ENCODE results near the gene GNA12.

The GNA12 gene

DNA sequence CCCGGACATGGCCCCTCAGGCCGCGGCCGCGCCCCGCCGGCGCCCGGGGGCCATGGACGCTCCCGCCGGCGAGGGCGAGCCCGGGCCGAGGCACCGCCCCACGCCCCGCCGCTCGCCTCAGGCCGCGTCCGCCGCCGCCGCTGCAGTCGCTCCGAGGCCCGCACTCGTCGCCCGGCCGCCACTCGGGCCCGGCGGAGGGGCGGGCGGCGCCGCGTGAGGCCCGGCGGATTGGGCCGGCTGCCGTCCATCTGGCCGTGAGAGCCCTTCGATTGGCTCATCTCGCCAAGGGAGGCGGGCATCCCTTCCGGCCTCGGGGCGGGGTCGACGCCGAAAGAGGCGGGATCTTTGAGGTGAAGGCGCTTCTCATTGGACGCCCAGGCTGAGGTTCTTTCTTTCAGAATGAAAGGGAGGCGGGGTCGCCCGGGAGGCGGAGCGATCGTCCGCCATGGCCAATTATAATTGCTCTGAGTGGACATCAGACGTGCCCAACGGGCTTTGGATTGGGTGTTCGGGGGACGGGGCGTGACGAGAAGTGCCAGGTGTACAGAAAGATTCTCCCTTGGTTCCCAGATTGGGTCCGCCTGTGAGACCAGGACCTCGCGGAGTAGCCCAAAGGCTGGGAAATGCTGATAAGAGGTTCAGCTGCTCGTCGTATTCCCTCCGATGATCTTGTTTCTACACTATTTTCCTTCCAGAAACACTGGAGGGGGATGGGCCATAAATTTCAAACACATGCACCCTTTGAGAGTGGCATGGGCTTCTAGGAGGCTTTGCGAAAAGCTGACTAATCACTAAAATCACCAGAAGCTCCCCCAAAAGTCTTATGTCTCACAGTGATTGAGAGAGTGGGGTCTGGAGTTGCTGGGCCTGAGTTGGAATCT is at the start of gene GNA12:
TSS of gene GNA12 (minus strand) at position 156 of the 881 bp plus-strand sequence. CDS start at position 9, 147 bp downstream.
- peak; percentile 99 for DNase-seq

- DNase-seq, result no peak
Observed at GRCh38 chr7:2893411-2893861, 49.3 kb upstream of the GNA12 start.

- no peak for DNase-seq
Observed at GRCh38 chr7:2892549-2892948, 48.4 kb upstream of the GNA12 start.

GRCh38 chr7:2887816-2888215 is 43.7 kb upstream of the GNA12 start:
- DNase-seq, result no peak

DNA sequence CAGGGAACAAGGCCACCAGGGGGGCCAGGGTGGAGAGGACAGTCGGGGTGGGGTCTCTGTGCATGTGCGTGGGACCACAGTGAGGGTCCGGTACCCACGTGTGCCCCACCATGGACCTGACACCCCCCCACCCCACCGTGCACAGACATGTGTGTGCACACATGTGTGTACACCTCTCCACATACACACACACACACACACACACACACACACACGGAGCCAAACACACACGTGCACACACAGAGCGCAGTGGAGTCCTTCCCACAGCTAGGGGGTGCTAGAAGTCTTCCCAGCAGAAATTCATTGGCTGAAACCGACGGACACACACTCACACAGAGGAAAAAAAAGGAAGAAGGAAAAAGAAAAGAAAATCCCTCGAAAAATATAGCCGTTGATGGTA is 42.8 kb upstream of the GNA12 start:
- DNase-seq, result peak; percentile 68

DNA sequence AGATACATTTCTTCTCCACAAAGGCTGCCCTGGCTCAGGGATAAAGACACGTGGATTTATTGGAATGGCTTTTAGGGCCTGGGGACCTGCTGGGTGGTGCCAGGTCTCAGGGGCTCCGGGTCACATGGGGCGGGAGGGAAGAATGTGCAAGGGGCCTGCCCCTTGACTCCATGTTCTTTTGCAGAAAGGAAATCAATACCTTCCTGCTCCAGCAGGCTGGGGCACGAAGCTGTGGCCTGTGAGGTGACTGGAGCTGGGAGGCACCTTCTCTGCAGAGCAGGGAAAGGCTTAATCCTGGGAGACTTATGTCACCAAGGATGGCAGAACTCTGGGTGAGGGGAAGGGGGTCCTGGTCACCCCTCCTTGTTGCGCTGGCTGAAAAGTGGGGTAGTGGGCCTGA is 42.3 kb upstream of the GNA12 start:
- no peak for DNase-seq

DNA sequence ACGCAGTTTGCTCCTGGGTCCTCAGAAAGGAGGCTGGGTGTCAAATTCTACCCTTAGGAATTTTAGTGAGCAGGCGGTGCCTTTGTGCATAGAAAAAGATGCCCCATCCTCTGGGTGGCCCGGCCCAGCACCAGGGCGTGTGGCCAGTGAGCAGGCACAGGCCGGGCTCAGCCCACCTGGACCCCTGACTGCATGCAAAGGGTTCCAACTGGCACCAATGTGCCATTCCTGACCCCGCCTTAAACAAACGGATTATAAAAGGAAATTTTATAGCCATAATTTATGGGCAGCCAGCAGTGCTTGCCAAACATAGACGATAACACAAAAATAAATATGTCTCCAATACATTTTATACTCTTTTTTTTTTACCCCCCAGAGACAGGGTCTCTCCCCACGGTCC is 40.1 kb upstream of the GNA12 start:
- DNase-seq, result no peak

DNA sequence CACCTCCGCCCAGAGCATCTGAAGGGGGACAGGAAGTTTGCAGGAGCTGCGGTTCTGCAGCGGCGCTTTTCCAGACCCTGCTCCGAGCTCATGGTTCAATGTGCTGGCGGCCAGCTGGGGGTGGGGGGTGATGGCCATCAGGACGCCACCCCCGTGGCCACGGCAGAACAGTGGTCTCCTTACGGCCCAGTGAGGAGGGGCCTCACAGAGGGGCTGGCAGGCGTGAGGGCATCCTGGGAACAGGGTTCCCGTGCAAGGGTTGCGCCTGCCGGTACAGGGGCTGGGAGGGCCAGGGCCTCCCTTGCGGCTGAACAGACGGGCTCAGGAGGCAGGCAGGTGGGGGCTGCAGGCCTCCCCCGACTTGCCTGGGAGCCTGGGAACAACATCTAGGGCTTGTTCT is 39.0 kb upstream of the GNA12 start:
- DNase-seq, result no peak

DNA sequence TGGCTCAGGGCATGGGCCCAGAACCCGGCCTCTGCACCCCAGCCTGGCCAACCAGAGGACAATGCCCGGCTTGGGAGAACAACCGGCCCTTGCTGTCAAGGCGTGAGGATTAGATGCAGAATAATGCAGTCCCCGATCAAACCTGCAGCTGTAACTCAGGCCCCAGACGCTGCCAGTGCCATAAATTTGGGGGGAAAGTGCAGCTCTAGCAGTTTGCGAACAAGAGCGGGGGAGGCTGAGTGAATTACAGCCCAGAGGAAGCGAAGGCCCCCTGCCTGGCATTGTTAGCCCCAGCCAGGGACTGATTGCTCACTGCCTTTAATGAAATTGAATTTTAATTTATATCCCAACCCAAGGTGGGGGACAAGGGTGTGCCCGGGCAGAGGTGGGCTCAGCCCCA is 38.0 kb upstream of the GNA12 start:
- DNase-seq, result no peak

DNA sequence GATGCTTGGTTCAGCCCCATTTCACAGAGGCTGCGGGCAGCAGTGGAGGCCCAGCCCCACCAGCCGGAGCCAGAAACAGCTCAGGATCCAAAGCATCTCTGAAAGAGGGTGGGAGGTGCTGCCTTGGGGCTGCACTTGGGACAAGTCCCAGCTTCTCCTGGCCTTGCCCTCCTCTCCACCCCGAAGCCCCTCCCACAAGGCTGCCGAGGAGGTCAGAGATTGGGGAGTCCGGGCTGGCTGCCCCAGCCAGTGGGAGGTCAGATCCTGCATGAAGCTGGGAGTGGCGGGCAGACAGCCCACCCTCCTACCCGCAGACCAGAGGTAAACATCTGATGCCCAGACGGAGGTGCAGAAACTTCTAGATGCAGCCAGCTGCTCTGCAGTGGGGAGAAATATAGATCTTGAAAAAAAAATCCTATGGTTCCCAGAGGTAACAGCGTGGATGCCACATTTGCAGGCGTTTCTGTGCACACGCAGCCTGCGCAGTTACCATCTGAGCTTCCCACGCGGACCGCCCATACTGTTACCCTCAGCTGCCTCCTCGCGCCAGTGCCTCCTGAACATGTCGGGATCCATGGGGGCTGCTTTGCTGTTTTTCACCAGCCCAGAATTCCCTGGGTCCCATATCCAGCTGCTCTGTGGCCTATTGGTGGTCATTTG is 36.9 kb upstream of the GNA12 start:
- no peak for DNase-seq

DNA sequence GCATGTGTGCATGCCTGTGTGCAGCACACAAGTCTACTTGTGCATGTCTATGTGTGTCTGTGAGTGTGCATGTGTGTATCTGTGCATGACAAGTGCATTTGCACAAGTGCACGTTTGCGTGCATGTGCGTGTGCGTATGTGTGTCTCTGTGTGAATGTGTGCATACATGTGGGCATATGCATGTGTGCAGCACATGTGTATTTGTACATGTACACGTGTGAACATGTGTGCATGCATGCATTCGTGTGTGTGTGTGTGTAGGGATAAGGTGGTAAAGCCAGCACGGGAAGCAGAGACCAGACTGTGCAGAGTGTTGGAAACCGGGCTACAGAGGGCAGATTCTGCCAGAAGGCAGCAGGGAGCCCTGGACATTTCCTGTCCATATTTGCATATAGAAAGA is 35.9 kb upstream of the GNA12 start:
- DNase-seq, result no peak

GRCh38 chr7:2879354-2879753 is 35.2 kb upstream of the GNA12 start:
- DNase-seq, result no peak

- no peak for DNase-seq
Observed at GRCh38 chr7:2878306-2878705, 34.2 kb upstream of the GNA12 start.

- DNase-seq, result no peak
Observed at GRCh38 chr7:2876031-2876731, 32.1 kb upstream of the GNA12 start.

DNA sequence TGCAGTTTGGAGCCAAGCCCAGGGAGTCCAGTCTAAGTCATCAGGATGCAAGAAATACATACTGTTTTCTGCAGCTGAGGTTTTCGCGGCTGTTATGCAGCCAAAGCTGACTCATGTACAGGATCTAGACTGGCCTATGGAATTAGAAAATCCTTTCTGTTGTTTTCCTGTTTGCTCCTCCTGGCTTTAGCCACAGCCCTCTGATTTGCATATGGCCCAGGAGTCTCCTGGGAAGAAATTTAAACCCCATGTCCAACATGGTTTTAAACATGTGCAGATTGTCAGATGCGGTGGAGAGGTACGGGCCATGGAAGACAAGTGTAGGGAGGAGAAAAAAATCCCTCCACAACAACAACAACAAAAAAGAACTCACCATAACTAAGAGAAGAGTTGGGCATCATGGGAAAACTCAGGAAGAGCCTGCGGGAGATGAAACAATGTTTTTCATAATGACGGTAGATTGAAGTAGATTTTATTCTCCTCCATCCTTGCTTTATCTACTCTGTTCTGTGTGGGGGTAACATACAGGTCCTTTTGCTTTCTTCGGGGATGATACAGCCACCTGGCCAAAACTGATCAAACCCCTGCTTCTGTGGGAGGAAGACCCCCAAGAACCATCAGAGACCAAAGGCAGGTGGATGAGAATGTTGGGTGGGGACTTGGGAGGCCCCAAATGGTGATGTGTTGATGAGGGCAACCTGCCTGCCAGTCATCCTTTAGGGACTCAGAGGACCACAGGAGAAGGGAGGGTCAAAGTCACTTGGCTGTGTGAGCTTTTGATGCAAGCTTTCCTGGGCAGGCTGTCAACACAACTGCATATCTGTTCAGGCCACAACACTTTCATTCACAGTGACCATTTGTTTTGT is 29.8 kb upstream of the GNA12 start:
- no peak for DNase-seq

DNA sequence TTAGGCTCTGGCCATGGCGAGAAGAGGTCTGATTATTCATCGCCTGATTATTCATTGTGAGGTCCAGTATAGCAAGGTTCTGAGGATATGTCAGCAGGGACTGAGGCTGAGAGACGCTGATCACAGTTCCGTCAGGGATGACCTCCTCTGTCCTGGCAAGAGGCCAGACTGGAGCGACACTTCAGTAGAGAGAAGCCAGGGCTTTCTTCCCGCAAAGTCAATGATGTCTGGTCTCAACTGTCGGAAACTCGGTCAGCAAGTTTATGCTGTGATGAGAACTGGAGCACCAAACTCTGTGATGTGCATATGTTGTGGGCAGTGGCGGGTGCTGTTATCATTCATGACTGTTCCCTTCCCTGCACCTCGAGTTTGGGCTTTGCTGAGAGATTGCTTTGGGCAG is 29.0 kb upstream of the GNA12 start:
- DNase-seq, result no peak

DNA sequence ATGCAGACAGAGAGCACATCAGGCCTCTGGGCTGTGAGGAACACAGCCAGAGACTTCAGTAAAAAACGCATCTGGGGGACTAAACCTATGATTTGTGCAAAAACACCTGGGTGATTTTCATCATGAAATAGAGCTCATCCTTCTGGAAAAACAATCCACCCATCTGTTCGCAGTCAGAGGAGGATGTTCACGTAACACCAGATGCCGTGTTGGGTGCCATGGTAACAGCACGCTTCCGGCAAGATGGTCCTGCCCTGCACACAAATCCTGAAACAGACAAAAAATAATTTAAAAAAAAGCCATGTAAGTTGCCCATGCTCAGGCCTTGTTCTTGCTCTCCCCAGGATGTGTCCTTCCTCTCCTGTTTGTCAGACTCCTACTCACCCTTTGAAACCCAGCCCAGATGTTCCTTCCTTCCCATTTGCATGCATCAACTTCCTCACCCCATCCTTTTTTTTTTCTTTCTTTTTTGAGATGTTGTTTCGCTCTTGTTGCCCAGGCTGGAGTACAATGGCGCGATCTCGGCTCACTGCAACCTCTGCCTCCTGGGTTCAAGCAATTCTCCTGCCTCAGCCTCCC is 28.3 kb upstream of the GNA12 start:
- no peak for DNase-seq

- no peak for DNase-seq
Observed at GRCh38 chr7:2870471-2870931, 26.4 kb upstream of the GNA12 start.

- DNase-seq, result no peak
Observed at GRCh38 chr7:2869981-2870380, 25.9 kb upstream of the GNA12 start.

DNA sequence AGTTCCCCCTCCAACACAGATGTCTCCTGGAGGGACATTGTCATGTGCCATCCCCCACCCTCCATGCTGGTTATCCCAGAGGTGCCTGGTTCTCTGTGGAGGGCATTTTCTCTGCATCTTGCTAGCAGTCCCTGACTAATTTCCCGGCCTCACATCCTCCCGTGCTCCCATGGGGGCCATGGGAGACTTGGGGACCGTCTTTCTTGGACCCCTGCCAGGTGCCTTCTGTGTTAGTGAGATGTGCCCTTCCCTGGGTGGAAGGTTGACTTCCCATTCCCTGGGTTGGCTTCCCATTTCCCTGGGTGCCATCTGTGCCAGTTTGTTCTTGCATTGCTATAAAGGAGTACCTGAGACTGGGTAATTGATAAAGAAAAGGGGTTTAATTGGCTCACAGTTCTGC is 22.5 kb upstream of the GNA12 start:
- no peak for DNase-seq

GRCh38 chr7:2864999-2865670 is 21.0 kb upstream of the GNA12 start:
- DNase-seq, result peak; percentile 92
